Muscle of leg (tissue), 11 donors: ENCODE measurements around the gene TTLL10. TPM values are rescaled to one million over a fixed set of nuclear protein-coding genes. Genes with fewer than 3 reads are reported as not detected.
"Not testable (repeated sequence)": the region's sequence is repeated elsewhere in the genome, so short reads cannot be mapped to it uniquely, and the experiment has no call there.

Experiments
- DNase-seq: peaks from one replicate; pipeline ENCODE4 v3.0.0; 2013
- H3K27ac ChIP-seq: one replicate; pipeline ENCODE4 v1.5.1; 2013; ENCODE audit warnings: mild to moderate bottlenecking, low read length, control low read depth
- H3K27me3 ChIP-seq: one replicate; pipeline ENCODE4 v1.6.1; 2013; ENCODE audit warnings: low read length; ENCODE audit not compliant: control insufficient read depth, insufficient read depth
- H3K36me3 ChIP-seq: one replicate; pipeline ENCODE4 v1.6.1; 2013; ENCODE audit warnings: low read length; ENCODE audit not compliant: control insufficient read depth, insufficient read depth
- H3K4me1 ChIP-seq: one replicate; pipeline ENCODE4 v1.6.1; 2013; ENCODE audit warnings: low read length; ENCODE audit not compliant: control insufficient read depth, insufficient read depth
- H3K4me3 ChIP-seq: one replicate; pipeline ENCODE4 v1.5.1; 2013; ENCODE audit warnings: low read length, control low read depth
- H3K9me3 ChIP-seq: replicated peaks from 2 replicates; pipeline ENCODE4 v1.6.1; 2013; ENCODE audit warnings: low read depth, low read length; ENCODE audit not compliant: control insufficient read depth
- WGBS: methylation state at CpG from one replicate; pipeline ENCODE4 v1.1.5; 2013; ENCODE audit warnings: missing lambda C conversion rate; ENCODE audit not compliant: insufficient coverage; 5-methylcytosine and 5-hydroxymethylcytosine counted together
- polyA plus RNA-seq, 8 donors: library from polyadenylated mRNA; unstranded; fragments of 120-200 nt; gene quantifications; one replicate each; pipeline versions ENCODE4 v1.2.1 to v1.2.3, GENCODE V29; 2013; ENCODE audit warnings: inconsistent platforms in 1 of 8, low replicate concordance in 1 of 8; ENCODE audit not compliant: insufficient read length in 8 of 8, insufficient read depth in 1 of 8
- total RNA-seq: library from RNA; stranded (reverse); fragments of 120-200 nt; gene quantifications from one replicate; pipeline ENCODE4 v1.2.4, GENCODE V29; 2013

TTLL10 gene
- total and polyA plus RNA-seq, 9 donors: 0.09 to 0.59 (median 0.28) TPM; not detected in 1

DNA sequence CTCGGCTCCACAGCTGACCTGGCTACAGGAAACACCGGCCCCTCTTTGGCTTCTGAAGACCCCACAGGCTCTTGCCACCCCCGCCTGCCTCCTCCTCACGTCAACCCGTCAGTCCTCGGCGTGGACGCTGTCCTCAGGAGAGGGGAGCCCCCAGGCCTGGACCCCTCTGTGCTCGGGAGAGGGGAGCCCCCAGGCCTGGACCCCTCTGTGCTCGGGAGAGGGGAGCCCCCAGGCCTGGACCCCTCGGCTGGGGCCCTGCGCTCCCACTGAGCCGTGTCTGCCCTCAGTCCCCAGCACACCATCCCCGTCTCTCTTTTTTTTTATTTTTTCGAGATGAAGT is 31.8 kb upstream of the TTLL10 start:
- Histone ChIP-seq H3K27ac (no peak overlapping the region), H3K4me3 (no peak overlapping the region), H3K9me3 (no peaks in the 10 kb centered on the region), H3K36me3 (no peaks in the 10 kb centered on the region), H3K4me1 (peaks cover 20% of the 10 kb centered on the region), H3K27me3 (peaks cover 37% of the 10 kb centered on the region)
- WGBS: 68% methylated on average over 13 of the region's 15 CpGs
- DNase-seq: no peak

DNA sequence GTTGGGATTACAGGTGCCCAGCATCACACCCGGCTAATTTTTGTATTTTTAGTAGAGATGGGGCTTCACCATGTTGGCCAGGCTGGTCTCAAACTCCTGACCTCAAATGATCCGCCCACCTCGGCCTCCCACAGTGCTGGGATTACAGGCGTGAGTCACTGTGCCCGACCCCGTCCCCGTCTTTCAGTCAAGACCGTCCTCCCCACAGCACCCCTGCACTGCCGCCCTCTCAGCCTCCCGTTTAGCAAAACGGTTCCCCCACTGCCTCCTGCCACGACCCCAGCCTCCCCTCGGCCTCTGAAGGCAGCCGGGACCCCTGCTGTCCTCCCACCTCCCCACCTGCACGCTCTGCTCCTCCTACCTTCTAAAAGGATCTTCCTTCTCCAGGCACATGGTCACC is 31.3 kb upstream of the TTLL10 start:
- H3K36me3 ChIP-seq, DNase-seq, H3K27ac ChIP-seq, H3K4me3 ChIP-seq, H3K9me3 ChIP-seq: not testable (repeated sequence)
- WGBS: 55% methylated on average over 14 of the region's 15 CpGs
- peaks cover 34% of the 10 kb centered on the region for H3K27me3 ChIP-seq
- H3K4me1 ChIP-seq: peaks cover 17% of the 10 kb centered on the region

DNA sequence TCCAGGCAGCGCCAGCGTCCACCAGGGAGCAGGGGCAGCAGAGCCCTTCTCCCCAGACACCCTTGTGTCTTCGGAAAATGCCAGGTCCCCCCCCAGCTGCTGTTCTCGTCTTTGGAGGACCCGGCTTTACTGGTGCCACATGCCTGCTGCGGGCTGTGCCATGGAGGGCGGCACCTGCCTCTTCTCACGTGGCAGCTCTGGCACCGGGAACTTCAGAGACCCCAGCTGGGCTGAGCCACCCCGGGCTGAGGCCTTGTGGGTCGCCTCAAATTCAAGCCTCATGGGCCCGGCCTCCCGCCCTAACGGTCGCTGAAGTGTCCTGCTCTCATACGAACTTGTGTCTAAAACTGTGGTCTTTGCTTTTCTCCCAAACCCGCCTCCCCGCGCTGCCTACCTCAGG is 30.8 kb upstream of the TTLL10 start:
- Histone ChIP-seq H3K4me1 (peaks cover 14% of the 10 kb centered on the region), H3K9me3 (no peaks in the 10 kb centered on the region), H3K27me3 (peaks cover 29% of the 10 kb centered on the region), H3K4me3 (no peak overlapping the region), H3K27ac (no peak overlapping the region), H3K36me3 (no peaks in the 10 kb centered on the region)
- 74% methylated on average over 19 of the region's 19 CpGs for WGBS
- DNase-seq: no peak

DNA sequence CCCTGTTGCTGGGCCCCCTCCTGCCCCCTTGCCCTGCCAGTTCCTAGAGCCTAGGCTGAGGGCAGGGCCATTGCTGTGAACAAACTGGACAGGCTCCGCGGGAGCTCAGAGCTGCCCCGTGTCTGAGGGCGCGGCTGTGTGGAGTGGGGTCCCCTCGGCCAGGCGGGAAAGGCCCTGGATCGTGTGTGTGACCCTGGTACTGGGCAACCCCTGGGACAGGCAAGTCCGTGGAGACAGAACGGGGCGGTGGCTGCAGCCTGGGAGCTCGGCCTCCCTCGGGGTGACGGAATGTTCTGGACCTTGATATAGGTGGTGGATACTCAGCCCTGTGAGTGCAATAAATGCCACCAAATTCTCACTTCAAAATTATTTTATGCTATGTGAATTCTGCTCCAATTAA is 30.0 kb upstream of the TTLL10 start:
- no peak overlapping the region for H3K27ac ChIP-seq
- no peak for DNase-seq
- no peak overlapping the region for H3K4me3 ChIP-seq
- peaks cover 14% of the 10 kb centered on the region for H3K4me1 ChIP-seq
- H3K36me3 ChIP-seq: no peaks in the 10 kb centered on the region
- peaks cover 24% of the 10 kb centered on the region for H3K27me3 ChIP-seq
- 88% methylated on average over 8 of the region's 14 CpGs for WGBS
- no peaks in the 10 kb centered on the region for H3K9me3 ChIP-seq

DNA sequence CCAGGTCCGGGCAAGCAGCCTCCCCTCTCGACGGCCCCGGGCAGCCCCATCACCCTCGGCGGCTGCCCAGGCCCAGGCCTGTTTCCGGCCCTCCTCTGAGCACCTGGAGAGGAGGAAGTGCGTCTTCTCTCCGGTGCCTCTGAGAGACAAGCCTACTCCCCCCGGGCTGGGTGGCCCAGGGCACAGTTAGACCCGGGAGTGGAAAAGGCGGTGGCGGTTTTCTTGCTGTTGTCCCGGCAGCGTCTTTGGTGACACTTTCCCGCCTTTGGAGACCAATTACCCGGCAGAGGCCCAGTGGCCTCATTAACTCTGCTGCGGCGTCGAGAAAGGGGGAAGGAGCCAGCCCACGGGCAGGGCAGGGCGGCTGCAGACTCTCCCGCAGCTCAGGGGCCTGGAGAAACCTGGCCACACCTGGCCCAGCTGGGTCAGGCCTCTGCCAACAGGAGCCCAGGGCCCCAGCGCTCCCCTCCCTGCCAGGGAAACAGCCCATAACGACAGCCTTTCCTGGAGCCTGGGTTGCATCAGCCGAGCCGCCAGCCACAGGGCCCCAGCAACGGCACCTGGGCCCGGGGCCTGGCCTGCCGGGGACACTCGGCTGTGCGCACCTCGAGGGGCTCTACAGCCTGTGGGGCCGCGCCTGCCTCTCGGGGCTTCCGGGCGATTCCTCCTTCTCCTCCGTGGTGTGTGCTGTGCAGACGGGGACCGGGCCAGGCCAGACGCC is 29.4 kb upstream of the TTLL10 start:
- no peaks in the 10 kb centered on the region for H3K9me3 ChIP-seq
- no peak for DNase-seq
- H3K4me1 ChIP-seq: peaks cover 14% of the 10 kb centered on the region
- H3K27ac ChIP-seq: no peak overlapping the region
- H3K27me3 ChIP-seq: peaks cover 21% of the 10 kb centered on the region
- WGBS: 25% methylated on average over 33 of the region's 42 CpGs
- H3K4me3 ChIP-seq: no peak overlapping the region
- no peaks in the 10 kb centered on the region for H3K36me3 ChIP-seq

DNA sequence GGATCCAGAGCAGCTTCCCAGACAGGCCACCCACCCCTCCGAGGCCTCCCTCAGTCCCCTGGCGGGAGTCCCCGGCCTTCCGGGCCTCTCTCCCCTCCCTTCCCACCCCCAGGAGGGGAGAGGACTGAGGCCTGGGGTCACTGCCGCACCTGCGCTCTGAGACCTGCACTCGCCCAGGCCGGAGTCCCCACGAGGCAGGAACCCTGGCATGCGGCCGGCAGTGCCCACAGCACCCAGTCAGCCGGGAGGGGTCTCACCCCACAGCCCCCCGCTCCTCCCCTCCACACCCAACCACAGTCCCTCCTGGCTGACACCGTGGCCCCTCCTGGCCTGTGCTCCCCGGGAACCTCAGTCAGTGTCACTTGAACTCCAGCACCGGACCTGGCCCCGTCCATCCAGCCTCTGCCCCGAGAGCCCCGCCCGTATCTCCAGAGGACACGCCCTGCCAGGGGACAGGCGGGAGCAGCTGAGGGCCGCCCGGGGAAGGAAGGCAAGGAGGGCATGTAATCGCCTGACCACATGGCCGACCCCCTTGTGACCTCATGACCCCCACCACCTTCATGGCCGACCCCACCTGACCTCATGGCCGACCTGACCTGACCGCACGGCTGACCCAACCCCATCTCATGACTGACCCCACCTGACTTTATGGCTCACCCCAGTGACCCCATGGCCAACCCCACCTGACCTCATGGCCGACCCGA is 28.7 kb upstream of the TTLL10 start:
- Histone ChIP-seq H3K27ac (no peak overlapping the region), H3K27me3 (peaks cover 21% of the 10 kb centered on the region), H3K4me1 (peaks cover 14% of the 10 kb centered on the region), H3K9me3 (no peaks in the 10 kb centered on the region), H3K4me3 (no peak overlapping the region), H3K36me3 (no peaks in the 10 kb centered on the region)
- DNase-seq: no peak
- WGBS: 62% methylated on average over 22 of the region's 32 CpGs

DNA sequence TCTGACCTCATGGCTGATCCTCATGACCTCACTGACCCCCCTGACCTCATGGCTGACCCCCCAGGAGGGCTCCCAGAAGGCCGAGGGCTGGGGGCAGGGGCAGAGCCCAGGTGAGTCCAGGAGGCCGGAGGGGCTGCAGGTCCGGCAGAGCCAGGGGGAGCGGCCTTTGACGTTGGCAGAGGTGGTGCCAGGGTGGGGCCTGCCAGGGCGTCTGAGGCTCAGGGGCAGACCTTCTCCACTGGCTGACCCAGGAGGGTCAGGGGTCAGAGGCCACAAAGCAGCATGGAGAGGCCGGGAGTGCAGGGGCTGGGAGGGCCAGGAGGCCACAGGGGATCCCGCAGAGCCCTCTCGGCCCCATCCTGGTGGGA is 28.1 kb upstream of the TTLL10 start:
- peaks cover 19% of the 10 kb centered on the region for H3K27me3 ChIP-seq
- no peak overlapping the region for H3K27ac ChIP-seq
- no peaks in the 10 kb centered on the region for H3K36me3 ChIP-seq
- DNase-seq: no peak
- no peaks in the 10 kb centered on the region for H3K9me3 ChIP-seq
- H3K4me3 ChIP-seq: no peak overlapping the region
- 81% methylated on average over 9 of the region's 9 CpGs for WGBS
- H3K4me1 ChIP-seq: peaks cover 14% of the 10 kb centered on the region

DNA sequence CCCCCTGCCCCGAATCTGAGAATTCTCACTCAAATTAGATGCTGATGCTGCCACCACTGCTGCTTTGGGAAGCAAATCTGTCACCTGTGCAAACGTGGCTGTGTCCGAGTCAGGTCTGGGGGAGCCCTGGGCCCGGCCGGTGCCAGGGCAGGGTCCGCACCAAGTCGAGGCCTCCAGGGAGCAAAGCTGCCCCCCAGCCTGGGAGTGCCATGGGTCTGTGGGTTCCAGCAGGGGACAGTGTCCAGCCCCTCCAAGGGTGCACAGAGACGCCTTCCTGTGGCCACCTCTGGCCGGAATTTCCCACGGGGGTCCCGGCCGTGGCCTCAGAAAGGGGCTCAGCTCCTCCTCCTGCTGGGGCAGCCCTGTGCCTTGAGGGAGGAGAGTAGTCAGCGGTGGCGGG is 27.7 kb upstream of the TTLL10 start:
- H3K27me3 ChIP-seq: peaks cover 16% of the 10 kb centered on the region
- no peak overlapping the region for H3K4me3 ChIP-seq
- DNase-seq: no peak
- H3K27ac ChIP-seq: no peak overlapping the region
- H3K4me1 ChIP-seq: peaks cover 14% of the 10 kb centered on the region
- 69% methylated on average over 12 of the region's 14 CpGs for WGBS
- no peaks in the 10 kb centered on the region for H3K9me3 ChIP-seq
- no peaks in the 10 kb centered on the region for H3K36me3 ChIP-seq

DNA sequence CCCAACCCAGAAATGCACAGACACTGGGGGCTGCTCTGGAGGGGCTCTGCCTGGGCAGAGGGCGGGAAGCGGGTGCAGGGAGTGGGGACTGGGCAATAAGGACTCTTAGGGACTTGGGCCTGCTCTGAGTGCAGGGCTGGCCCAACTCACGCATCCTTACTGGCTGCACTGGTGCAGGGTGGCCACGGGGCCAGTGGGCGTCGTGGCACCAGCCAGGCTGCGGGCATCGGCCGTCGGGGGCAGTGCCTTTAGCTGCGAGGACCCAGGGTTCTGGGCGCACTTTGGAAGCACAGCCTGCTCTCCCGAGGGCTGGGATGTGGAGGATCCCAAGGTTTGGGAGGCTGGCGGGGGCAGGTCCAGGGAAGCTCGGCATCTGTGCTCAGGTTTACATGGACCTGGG is 27.1 kb upstream of the TTLL10 start:
- H3K9me3 ChIP-seq: no peaks in the 10 kb centered on the region
- 91% methylated on average over 15 of the region's 15 CpGs for WGBS
- H3K27ac ChIP-seq: no peak overlapping the region
- peaks cover 14% of the 10 kb centered on the region for H3K27me3 ChIP-seq
- DNase-seq: no peak
- H3K4me1 ChIP-seq: peaks cover 14% of the 10 kb centered on the region
- H3K36me3 ChIP-seq: no peaks in the 10 kb centered on the region
- no peak overlapping the region for H3K4me3 ChIP-seq

DNA sequence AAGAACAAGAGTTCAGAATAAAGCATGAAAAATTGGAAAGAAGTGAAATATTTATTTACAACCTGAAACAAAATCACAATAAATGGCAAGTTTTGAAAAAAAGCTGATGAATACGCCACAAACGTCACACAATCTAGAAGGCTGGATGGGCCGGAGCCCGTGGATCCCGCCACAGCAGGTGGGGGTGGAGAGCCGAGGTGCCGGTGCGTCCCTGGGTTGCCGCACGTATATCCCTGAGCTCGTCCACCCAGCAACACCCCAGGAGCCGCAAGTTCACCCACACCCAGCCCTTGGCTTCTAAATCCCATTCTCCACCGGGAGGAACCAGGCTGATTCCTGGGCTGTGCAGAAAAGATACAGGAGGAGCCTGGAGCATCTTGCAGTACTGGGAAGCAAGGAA is 25.6 kb upstream of the TTLL10 start:
- Histone ChIP-seq H3K27ac (no peak overlapping the region), H3K27me3 (peaks cover 4% of the 10 kb centered on the region), H3K36me3 (no peaks in the 10 kb centered on the region), H3K4me1 (peaks cover 11% of the 10 kb centered on the region), H3K9me3 (no peaks in the 10 kb centered on the region), H3K4me3 (no peak overlapping the region)
- no peak for DNase-seq
- 79% methylated on average over 10 of the region's 13 CpGs for WGBS
